Bronchial epithelial cell (primary cell): Measurements from ENCODE around the gene HOMER3. TPM values are rescaled to one million over a fixed set of nuclear protein-coding genes. Genes with fewer than 3 reads are reported as not detected.

Source experiments
- DNase-seq: peaks from one replicate; pipeline ENCODE4 v3.0.0-alpha.2; 2010; ENCODE audit warnings: low read depth
- FAIRE-seq: peaks from 2 replicates; lab custom pipeline; 2011; peaks lifted over from hg19 to GRCh38; lab: Jason Lieb, UNC
- H3K27me3 ChIP-seq: 2 replicates; pipeline ENCODE4 v1.5.1; 2011; ENCODE audit warnings: low read length; ENCODE audit not compliant: control insufficient read depth, insufficient read depth
- H3K36me3 ChIP-seq: 2 replicates; pipeline ENCODE4 v1.5.1; 2011; ENCODE audit warnings: low read length; ENCODE audit not compliant: control insufficient read depth, insufficient read depth
- H3K4me3 ChIP-seq: 2 replicates; pipeline ENCODE4 v1.5.1; 2011; ENCODE audit warnings: mild to moderate bottlenecking, low read depth, low read length, control low read depth
- CTCF ChIP-seq: IDR thresholded peaks from 2 replicates; pipeline ENCODE4 v1.5.1; 2011; ENCODE audit warnings: mild to moderate bottlenecking, moderate library complexity, low read length, control low read depth, inconsistent platforms; ENCODE audit not compliant: insufficient read depth, severe bottlenecking
- total RNA-seq: library from RNA; depleted of rRNA; stranded (reverse); fragments of >200 nt; gene quantifications from 2 replicates; pipeline ENCODE4 v1.2.1, GENCODE V29; 2014

The HOMER3 gene
- total RNA-seq, 1 donor from 2014 or later: 129 TPM

- H3K27me3 ChIP-seq: no peaks in the 10 kb centered on the region
- no peak overlapping the region for H3K4me3 ChIP-seq
- FAIRE-seq (no peak), DNase-seq (no peak)
- TF ChIP-seq CTCF: no peak
- H3K36me3 ChIP-seq: no peaks in the 10 kb centered on the region
Measured at GRCh38 chr19:18984251-18984650, 43.2 kb upstream of the HOMER3 start.

GRCh38 chr19:18982669-18983068 is 41.7 kb upstream of the HOMER3 start:
- no peaks in the 10 kb centered on the region for H3K27me3 ChIP-seq
- DNase-seq: no peak
- FAIRE-seq: no peak

GRCh38 chr19:18980432-18981020 is 39.5 kb upstream of the HOMER3 start:
- Histone ChIP-seq H3K27me3 (no peaks in the 10 kb centered on the region), H3K4me3 (no peak overlapping the region), H3K36me3 (no peaks in the 10 kb centered on the region)
- FAIRE-seq: no peak
- TF ChIP-seq CTCF: no peak
- no peak for DNase-seq

More at GRCh38 chr19:18982669-18983068, 41.7 kb upstream of the HOMER3 start:
- Histone ChIP-seq H3K36me3 (no peaks in the 10 kb centered on the region), H3K4me3 (no peak overlapping the region)
- TF ChIP-seq CTCF: no peak

GRCh38 chr19:18978616-18979015 is 37.6 kb upstream of the HOMER3 start:
- no peak for DNase-seq
- TF ChIP-seq CTCF: no peak
- H3K36me3 ChIP-seq: no peaks in the 10 kb centered on the region
- FAIRE-seq: no peak
- no peak overlapping the region for H3K4me3 ChIP-seq
- H3K27me3 ChIP-seq: no peaks in the 10 kb centered on the region

GRCh38 chr19:18975869-18976268 is 34.9 kb upstream of the HOMER3 start:
- no peak for FAIRE-seq
- Histone ChIP-seq H3K4me3 (no peak overlapping the region), H3K36me3 (no peaks in the 10 kb centered on the region), H3K27me3 (no peaks in the 10 kb centered on the region)
- TF ChIP-seq CTCF: no peak
- DNase-seq: no peak

- no peak overlapping the region for H3K4me3 ChIP-seq
- no peaks in the 10 kb centered on the region for H3K36me3 ChIP-seq
- FAIRE-seq (no peak), DNase-seq (peak; percentile 81)
- no peaks in the 10 kb centered on the region for H3K27me3 ChIP-seq
- no peak for TF ChIP-seq CTCF
Measured at GRCh38 chr19:18975011-18975410, 34.0 kb upstream of the HOMER3 start.
